Activated naive CD4-positive, alpha-beta T cell treated with anti-CD3 and anti-CD28 coated beads, Interleukin-2, amount 10 ng/mL, durations not matched to agents 7 days and 5 days (primary cell): ENCODE results near the gene TRMT1L.

Experiments
- CTCF ChIA-PET: fragments of 350-600 bp; sonication (Branson Sonifier 250); formaldehyde crosslinking; loops from one replicate; lab custom pipeline; 2021; ENCODE audit warnings: antibody characterized with exemption; lab: Charles Lee
- DNase-seq: peaks from one replicate; pipeline ENCODE4 v3.0.0-alpha.2; 2020
- H3K27ac Mint-ChIP-seq: one replicate; pipeline ENCODE4 v1.8.0; 2021; ENCODE audit warnings: mild to moderate bottlenecking, moderate library complexity, mixed read lengths
- H3K27me3 Mint-ChIP-seq: one replicate; pipeline ENCODE4 v1.8.0; 2021; ENCODE audit warnings: mild to moderate bottlenecking, mixed read lengths
- H3K36me3 Mint-ChIP-seq: one replicate; pipeline ENCODE4 v1.8.0; 2021; ENCODE audit warnings: mixed read lengths
- H3K4me1 Mint-ChIP-seq: one replicate; pipeline ENCODE4 v1.8.0; 2021; ENCODE audit warnings: mixed read lengths
- H3K4me3 Mint-ChIP-seq: one replicate; pipeline ENCODE4 v1.8.0; 2021; ENCODE audit warnings: mild to moderate bottlenecking, moderate library complexity, mixed read lengths
- H3K9me3 Mint-ChIP-seq: one replicate; pipeline ENCODE4 v1.8.0; 2021; ENCODE audit warnings: mixed read lengths

TRMT1L gene

DNA sequence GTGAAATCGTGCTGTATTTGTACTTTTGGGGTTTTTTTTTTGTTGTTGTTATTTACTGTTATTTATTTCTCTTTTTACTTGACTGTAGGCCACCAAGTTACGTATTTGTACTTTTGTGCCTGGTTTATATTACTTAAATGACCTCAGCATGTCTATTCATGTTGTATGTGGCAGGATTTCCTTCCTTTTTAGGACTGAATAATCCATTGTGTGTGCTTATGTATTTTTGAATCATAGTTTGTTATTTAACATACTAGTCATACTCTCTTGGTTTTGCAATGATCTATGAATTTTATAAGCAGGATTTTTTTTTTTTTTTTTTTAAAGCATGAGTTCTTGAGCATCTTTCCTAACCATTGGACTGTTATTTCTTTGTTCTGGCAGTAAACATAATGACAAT lies 60.2 kb downstream of the TRMT1L start:
- H3K4me1 Mint-ChIP-seq, result no peaks in the 10 kb centered on the region
- H3K4me3 Mint-ChIP-seq, result no peak overlapping the region
- DNase-seq, result no peak
- H3K27ac Mint-ChIP-seq, result no peak overlapping the region
- no peaks in the 10 kb centered on the region for H3K9me3 Mint-ChIP-seq
- peaks cover 50% of the 10 kb centered on the region for H3K36me3 Mint-ChIP-seq
- H3K27me3 Mint-ChIP-seq, result no peaks in the 10 kb centered on the region
- CTCF ChIA-PET, result no interaction called here

DNA sequence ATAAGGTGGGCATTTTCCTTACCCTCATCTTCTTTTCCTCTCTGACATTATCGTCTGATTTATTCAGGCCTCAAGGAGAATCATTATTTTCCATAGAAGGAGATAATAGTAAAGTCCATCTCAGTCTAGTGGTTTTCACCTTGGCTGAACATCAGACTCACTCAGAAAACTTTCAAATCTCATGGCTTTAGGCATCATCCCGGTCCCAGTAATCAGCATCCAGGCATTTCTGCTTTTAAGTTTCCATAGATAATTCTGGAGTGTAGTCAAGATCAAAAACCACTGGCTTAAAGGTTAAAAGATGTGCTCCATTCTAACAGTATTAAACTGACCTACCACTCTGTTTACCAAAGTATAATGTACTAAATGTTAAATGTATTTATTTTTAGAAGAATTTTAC lies 62.0 kb downstream of the TRMT1L start:
- H3K9me3 Mint-ChIP-seq, result no peaks in the 10 kb centered on the region
- H3K4me3 Mint-ChIP-seq, result no peak overlapping the region
- no peak overlapping the region for H3K27ac Mint-ChIP-seq
- no peaks in the 10 kb centered on the region for H3K27me3 Mint-ChIP-seq
- H3K4me1 Mint-ChIP-seq, result no peaks in the 10 kb centered on the region
- H3K36me3 Mint-ChIP-seq, result peaks cover 33% of the 10 kb centered on the region
- no peak for DNase-seq
- CTCF ChIA-PET, result interaction anchor here (0.6 kb wide), 1 partner anchor 264 kb away, joined by 3 read pairs; no protein-coding TSS in a partner anchor

DNA sequence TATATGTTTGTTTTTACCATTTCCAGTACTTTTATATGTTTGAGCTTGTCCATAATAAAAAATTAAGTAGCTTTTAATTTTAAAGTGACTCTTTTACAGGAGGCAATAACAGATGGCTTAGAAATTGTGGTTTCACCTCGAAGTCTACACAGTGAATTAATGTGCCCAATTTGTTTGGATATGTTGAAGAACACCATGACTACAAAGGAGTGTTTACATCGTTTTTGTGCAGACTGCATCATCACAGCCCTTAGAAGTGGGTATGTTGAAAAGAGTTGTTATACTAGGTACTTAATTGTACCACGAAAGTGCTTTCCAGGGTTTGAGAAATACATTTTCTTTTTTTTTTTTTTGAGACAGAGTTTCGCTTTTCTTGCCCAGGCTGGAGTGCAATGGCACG lies 65.3 kb downstream of the TRMT1L start:
- no peak for DNase-seq
- peaks cover 34% of the 10 kb centered on the region for H3K36me3 Mint-ChIP-seq
- no peak overlapping the region for H3K27ac Mint-ChIP-seq
- H3K27me3 Mint-ChIP-seq, result no peaks in the 10 kb centered on the region
- no peaks in the 10 kb centered on the region for H3K9me3 Mint-ChIP-seq
- H3K4me1 Mint-ChIP-seq, result no peaks in the 10 kb centered on the region
- CTCF ChIA-PET, result no interaction called here
- no peak overlapping the region for H3K4me3 Mint-ChIP-seq

DNA sequence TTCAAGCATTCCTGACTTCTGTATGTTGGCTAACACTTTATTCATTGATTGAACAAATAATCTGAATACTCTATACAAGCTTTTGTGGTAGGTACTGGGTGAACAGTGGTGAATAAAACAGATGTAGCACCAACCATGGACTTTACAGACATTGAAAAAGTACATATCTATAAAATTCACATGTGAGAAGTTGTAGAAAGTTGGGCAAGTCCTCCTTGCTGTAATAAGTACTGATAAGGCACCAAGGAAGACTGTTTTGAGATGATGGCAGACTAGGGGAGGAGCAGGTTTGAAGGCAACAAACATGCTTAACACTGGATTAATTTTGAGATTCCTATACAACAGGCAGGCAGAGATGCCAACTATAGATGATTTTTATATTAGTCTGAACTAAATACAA lies 69.0 kb downstream of the TRMT1L start:
- CTCF ChIA-PET, result no interaction called here
- no peaks in the 10 kb centered on the region for H3K4me1 Mint-ChIP-seq
- peaks cover 16% of the 10 kb centered on the region for H3K36me3 Mint-ChIP-seq
- H3K9me3 Mint-ChIP-seq, result no peaks in the 10 kb centered on the region
- H3K27me3 Mint-ChIP-seq, result no peaks in the 10 kb centered on the region
- DNase-seq, result no peak
- no peak overlapping the region for H3K4me3 Mint-ChIP-seq
- H3K27ac Mint-ChIP-seq, result no peak overlapping the region

DNA sequence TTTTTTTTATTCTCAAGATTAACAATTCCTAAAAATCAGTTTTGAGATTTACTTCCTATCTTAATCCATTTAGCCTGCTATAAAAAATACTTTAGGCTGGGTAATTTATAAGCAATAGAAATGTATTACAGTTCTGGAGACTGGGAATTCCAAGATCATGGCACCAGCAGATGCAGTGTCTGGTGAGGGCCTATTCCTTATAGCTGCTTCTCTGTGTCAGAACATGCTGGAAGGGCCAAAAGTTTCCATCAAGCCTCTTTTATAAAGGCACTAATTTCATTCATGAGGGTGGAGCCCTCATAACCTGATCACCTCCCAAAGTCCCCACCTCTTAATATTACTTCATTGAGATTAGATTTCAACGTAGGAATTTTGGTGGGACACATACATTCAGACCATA lies 69.7 kb downstream of the TRMT1L start:
- Mint-ChIP-seq H3K9me3 (no peaks in the 10 kb centered on the region), H3K4me1 (no peaks in the 10 kb centered on the region), H3K27ac (no peak overlapping the region), H3K4me3 (no peak overlapping the region), H3K36me3 (peaks cover 16% of the 10 kb centered on the region), H3K27me3 (no peaks in the 10 kb centered on the region)
- DNase-seq, result no peak
- CTCF ChIA-PET, result no interaction called here

DNA sequence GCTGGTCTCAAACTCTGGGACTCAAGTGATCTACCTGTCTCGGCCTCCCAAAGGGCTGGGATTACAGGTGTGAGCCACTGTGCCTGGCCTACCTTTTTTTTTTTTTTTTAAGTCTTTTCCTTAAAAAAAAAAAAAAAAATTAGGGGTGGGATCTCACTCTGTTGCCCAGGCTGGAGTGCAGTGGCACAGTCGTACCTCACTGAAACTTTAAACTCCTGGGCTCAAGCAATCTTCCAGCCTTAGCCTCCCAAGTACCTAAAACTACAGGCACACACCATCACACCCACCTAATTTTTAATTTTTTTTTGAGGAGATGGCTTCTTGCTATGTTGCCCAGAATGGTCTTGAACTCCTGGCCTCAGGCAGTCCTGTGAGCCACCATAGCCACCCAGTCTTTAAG lies 72.9 kb downstream of the TRMT1L start:
- H3K4me1 Mint-ChIP-seq, result no peaks in the 10 kb centered on the region

DNA sequence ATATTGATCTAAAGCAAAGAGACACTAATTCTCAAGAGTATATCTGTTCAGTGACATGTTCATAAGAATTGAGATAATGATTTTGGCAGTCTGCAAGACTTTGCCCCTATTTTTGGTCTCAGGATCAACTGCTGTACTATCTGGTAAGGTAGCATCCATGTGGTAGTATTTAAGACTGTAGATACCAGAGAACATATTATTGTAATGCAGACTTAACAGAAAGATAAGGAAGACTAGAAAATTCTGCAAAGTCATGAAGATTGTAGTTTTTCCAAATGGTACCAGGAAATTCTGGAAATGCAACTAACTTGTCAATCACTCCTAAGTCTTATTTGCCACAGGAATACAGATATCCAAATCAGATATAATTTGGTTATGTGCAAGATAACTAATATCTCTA lies 76.3 kb downstream of the TRMT1L start:
- peaks cover 8% of the 10 kb centered on the region for H3K9me3 Mint-ChIP-seq
- CTCF ChIA-PET, result no interaction called here
- H3K4me1 Mint-ChIP-seq, result no peaks in the 10 kb centered on the region
- H3K27me3 Mint-ChIP-seq, result no peaks in the 10 kb centered on the region
- no peak overlapping the region for H3K4me3 Mint-ChIP-seq
- no peak overlapping the region for H3K27ac Mint-ChIP-seq
- H3K36me3 Mint-ChIP-seq, result peaks cover 4% of the 10 kb centered on the region
- no peak for DNase-seq

More for the DNA sequence above, 72.9 kb downstream of the TRMT1L start:
- H3K4me3 Mint-ChIP-seq, result no peak overlapping the region
- no peak for DNase-seq
- CTCF ChIA-PET, result no interaction called here
- H3K27ac Mint-ChIP-seq, result no peak overlapping the region
- peaks cover 8% of the 10 kb centered on the region for H3K9me3 Mint-ChIP-seq
- peaks cover 11% of the 10 kb centered on the region for H3K36me3 Mint-ChIP-seq
- no peaks in the 10 kb centered on the region for H3K27me3 Mint-ChIP-seq

DNA sequence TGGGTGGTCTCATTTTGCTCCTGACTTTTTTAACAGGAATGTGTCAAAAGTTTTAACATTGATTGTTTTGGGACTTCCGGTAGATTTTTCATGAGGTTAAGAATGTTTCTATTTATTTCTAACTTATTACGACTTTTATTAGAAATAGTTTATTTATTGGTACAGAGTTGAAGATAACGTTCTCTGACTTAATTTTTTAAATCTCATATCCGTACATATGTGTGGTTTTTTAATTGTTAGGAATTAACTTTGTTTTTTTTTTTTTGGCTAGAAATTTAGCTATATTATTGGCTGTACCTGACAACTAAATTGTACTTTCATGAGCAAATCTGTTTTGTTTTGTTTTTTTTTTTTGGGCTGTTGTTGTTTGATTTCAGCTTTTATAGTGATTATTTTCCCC lies 79.4 kb downstream of the TRMT1L start:
- Mint-ChIP-seq H3K27ac (no peak overlapping the region), H3K4me3 (no peak overlapping the region), H3K9me3 (peaks cover 8% of the 10 kb centered on the region), H3K27me3 (no peaks in the 10 kb centered on the region), H3K4me1 (no peaks in the 10 kb centered on the region), H3K36me3 (peaks cover 7% of the 10 kb centered on the region)
- DNase-seq, result no peak
- CTCF ChIA-PET, result no interaction called here

DNA sequence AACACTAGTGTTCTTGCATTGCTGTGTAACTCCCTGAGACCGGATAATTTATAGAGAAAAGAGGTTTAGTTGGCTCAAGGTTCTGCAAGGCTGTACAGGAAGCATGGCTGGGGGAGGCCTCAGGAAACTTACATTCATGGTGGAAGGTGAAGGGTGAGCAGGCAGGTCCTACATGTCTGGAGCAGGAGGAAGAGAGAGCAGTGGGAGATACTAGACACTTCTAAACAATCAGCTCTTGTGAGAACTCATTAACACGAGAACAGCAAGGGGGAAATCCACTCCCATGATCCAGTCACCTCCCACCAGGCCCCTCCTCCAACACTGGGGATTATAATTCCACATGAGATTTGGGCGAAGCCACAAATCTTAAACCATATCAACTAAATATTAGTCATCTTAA lies 81.3 kb downstream of the TRMT1L start:
- DNase-seq, result no peak
- no peak overlapping the region for H3K27ac Mint-ChIP-seq
- H3K4me1 Mint-ChIP-seq, result no peaks in the 10 kb centered on the region

DNA sequence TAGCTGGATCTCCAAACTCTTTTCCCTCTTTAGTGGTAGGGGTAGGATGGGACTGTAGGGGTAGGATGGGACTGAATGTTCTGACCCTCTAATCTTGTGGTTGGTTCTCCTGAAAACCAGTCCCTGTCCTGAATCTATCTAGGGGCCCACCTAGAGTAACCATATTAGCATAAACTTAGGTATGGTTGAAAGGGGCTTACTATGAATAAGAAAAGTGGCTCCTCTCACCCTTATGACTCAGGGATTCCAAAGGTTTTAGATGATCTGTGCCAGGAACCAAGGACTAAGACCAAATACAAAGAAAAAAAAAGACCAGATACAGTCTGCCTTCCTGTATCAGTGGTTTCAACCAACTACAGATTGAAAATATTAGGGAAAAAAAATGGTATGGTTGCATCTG lies 82.4 kb downstream of the TRMT1L start:
- H3K4me3 Mint-ChIP-seq, result no peak overlapping the region
- no peaks in the 10 kb centered on the region for H3K27me3 Mint-ChIP-seq
- DNase-seq, result no peak
- peaks cover 3% of the 10 kb centered on the region for H3K9me3 Mint-ChIP-seq
- CTCF ChIA-PET, result no interaction called here
- no peaks in the 10 kb centered on the region for H3K4me1 Mint-ChIP-seq
- no peak overlapping the region for H3K27ac Mint-ChIP-seq
- peaks cover 13% of the 10 kb centered on the region for H3K36me3 Mint-ChIP-seq

More for the DNA sequence above, 81.3 kb downstream of the TRMT1L start:
- CTCF ChIA-PET, result interaction anchor here (0.7 kb wide), 1 partner anchor 37 kb away, joined by 3 read pairs; no protein-coding TSS in a partner anchor
- Mint-ChIP-seq H3K27me3 (no peaks in the 10 kb centered on the region), H3K4me3 (no peak overlapping the region), H3K36me3 (peaks cover 13% of the 10 kb centered on the region), H3K9me3 (peaks cover 6% of the 10 kb centered on the region)

DNA sequence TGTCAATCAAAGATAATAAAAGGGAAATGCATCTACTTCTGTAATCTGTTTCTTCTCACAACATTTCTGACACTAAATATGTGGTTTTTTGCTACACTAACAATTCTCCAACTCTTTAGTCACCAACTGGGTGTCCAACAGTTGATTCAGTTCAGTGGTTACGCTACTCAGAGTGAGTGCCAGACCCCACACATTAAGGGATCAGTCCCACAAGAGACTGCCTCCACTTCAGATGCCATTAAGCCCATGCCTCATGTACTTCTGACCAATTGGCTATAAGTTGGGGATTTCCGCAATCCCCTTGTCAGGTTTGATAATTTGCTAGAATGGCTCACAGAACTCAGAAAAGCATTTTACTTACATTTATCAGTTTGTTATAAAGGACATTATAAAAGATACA lies 83.0 kb downstream of the TRMT1L start:
- H3K27me3 Mint-ChIP-seq, result no peaks in the 10 kb centered on the region
- peaks cover 3% of the 10 kb centered on the region for H3K9me3 Mint-ChIP-seq
- CTCF ChIA-PET, result no interaction called here
- no peak for DNase-seq
- H3K36me3 Mint-ChIP-seq, result peaks cover 13% of the 10 kb centered on the region
- no peaks in the 10 kb centered on the region for H3K4me1 Mint-ChIP-seq
- no peak overlapping the region for H3K27ac Mint-ChIP-seq
- H3K4me3 Mint-ChIP-seq, result no peak overlapping the region

DNA sequence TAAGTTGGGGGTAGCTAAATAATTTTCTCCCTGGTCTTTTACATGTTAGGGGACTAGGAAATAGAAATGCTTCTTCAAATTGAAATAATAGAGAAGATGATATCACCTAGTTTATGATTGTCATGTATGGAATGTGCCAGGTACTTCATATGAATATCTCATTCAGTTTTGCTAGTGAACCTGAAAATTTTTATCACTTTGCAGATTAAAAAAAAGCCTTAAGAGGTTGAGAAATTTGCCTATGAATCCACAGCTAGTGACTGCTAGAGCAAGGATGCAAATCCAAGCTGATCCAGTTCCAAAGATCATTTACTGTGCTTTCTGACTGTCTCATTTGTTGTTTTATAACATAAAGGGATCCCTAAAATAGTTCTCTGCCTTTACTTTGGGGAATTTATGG lies 86.7 kb downstream of the TRMT1L start:
- Mint-ChIP-seq H3K27me3 (no peaks in the 10 kb centered on the region), H3K9me3 (peaks cover 3% of the 10 kb centered on the region), H3K4me1 (no peaks in the 10 kb centered on the region), H3K36me3 (peaks cover 29% of the 10 kb centered on the region), H3K27ac (no peak overlapping the region), H3K4me3 (no peak overlapping the region)
- no peak for DNase-seq
- CTCF ChIA-PET, result no interaction called here

DNA sequence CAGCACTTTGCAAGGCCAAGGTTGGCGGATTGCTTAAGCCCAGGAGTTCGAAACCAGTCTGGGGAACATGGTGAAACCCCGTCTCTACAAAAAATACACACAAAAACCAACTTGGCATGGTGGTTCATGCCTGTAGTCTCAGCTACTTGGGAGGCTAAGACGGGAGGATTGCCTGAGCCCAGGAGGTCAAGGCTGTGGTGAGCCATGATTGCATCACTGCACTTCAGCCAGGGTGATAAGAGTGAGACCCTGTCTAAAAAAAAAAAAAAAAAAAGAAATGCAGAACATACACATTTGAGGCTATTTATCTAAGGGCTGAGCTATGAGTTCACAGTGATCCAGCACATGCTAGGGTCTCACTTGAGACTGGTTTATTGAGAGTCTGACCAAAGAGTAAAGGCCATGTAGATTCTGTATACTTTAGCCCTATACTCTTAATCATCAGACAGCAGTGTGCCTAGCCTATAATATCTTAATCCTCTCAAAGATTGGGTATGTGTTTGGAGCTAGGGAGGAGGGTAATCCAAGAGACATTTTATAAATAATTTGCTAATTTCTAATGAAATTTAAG lies 87.5 kb downstream of the TRMT1L start:
- no peak overlapping the region for H3K4me3 Mint-ChIP-seq
- H3K36me3 Mint-ChIP-seq, result peaks cover 33% of the 10 kb centered on the region
- CTCF ChIA-PET, result no interaction called here
- no peaks in the 10 kb centered on the region for H3K27me3 Mint-ChIP-seq
- H3K9me3 Mint-ChIP-seq, result peaks cover 3% of the 10 kb centered on the region
- H3K4me1 Mint-ChIP-seq, result no peaks in the 10 kb centered on the region
- DNase-seq, result no peak
- H3K27ac Mint-ChIP-seq, result no peak overlapping the region

DNA sequence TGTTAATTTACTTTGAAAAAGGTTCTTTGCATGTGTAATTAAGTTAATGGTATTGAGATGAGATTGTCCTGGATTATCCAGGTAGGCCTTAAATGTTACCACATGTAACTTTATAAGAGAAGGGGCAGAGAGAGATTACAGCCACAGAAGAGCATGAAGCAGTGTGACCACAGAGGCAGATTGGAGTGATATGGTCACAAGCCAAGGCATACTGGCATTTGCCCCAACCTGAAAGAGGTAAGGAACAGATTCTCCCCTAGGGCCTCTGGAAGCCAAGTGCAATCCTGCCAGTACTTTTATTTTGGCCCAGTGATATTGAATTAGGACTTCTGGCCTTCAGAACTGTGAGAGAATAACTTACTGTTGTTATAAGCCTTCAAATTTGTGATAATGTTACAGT lies 88.4 kb downstream of the TRMT1L start:
- H3K4me1 Mint-ChIP-seq, result no peaks in the 10 kb centered on the region
- DNase-seq, result no peak
- H3K27ac Mint-ChIP-seq, result no peak overlapping the region
- CTCF ChIA-PET, result no interaction called here
- peaks cover 5% of the 10 kb centered on the region for H3K9me3 Mint-ChIP-seq
- H3K36me3 Mint-ChIP-seq, result peaks cover 30% of the 10 kb centered on the region
- H3K4me3 Mint-ChIP-seq, result no peak overlapping the region
- no peaks in the 10 kb centered on the region for H3K27me3 Mint-ChIP-seq
